Activated CD4-positive, alpha-beta T cell treated with anti-CD3 and anti-CD28 coated beads, Interleukin-2, amount 50 U/mL, for 4 hours (primary cell): ENCODE results near the gene CHKB.
"Not testable (repeated sequence)": the region's sequence is repeated elsewhere in the genome, so short reads cannot be mapped to it uniquely, and the experiment has no call there.

Experiments
- DNase-seq, 2 experiments: peaks; one replicate each; pipeline ENCODE4 v3.0.0-alpha.2; 2020

The CHKB gene

GRCh38 chr22:50546326-50547262 lies 36.1 kb downstream of the CHKB start:
- DNase-seq: no peak

GRCh38 chr22:50545522-50546325 lies 36.9 kb downstream of the CHKB start, which contains the start of gene KLHDC7B:
TSS of gene KLHDC7B (plus strand) at chr22:50545899. CDS start at chr22:50546244, 345 bp downstream.
- DNase-seq: no peak

- DNase-seq: no peak
Measured at GRCh38 chr22:50544746-50545253, 37.8 kb downstream of the CHKB start.

DNA sequence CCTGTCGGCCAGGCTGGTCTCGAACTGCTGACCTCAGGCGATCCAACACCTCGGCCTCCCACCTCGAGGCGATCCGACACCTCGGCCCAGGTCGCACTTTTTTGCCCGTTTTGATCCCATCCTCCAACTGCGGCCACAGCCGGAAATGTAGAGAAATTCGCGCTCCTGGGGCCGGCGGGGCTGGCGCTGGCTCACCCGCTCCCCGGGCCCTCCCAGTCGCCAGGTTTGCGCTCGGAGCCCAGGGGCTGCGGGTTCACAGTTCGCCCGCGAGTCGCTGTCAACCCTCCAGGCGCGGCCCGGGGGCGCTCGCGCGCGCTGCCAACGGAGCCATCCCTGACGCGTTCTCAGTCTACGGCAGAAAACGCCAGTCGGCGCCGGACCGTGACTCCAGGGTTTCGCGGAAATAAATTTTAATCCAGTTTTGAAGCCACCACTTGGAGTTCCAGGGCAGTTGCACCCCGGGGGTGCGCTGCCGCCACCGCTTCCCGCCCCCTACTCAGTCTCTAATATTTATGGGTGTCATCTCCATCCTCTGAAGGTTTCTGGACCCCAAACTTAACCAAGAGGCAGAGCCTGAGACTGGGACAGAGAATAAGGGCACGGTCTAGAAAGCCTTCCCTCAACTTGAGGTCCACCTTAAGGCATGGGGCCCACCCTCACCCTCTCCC lies 38.4 kb downstream of the CHKB start:
- DNase-seq: peak; percentile 82

- no peak for DNase-seq
Measured at GRCh38 chr22:50542416-50542927, 40.2 kb downstream of the CHKB start.

GRCh38 chr22:50541667-50542026 lies 41.0 kb downstream of the CHKB start:
- DNase-seq: not testable (repeated sequence)

DNA sequence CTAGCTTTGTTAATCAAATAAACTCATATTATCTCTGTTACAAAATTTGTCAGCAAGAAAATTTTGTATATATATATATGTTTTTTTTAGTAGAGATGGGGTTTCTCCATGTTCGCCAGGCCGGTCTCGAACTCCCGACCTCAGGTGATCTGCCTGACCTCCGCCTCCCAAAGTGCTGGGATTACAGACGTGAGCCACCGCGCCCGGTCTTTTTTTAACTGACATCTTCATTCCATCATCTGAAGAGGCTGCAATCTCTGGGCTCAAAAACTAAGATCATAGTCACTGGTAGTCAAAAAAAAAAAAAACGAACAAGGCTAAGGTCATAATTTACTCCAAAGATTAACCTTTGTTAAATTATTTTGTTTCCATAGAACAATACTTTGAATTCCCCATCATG lies 42.3 kb downstream of the CHKB start:
- DNase-seq: no peak

GRCh38 chr22:50537765-50538164 lies 44.9 kb downstream of the CHKB start:
- DNase-seq: no peak

GRCh38 chr22:50536226-50536625 lies 46.4 kb downstream of the CHKB start:
- DNase-seq: no peak

- DNase-seq: no peak
Measured at GRCh38 chr22:50535113-50535512, 47.5 kb downstream of the CHKB start.

DNA sequence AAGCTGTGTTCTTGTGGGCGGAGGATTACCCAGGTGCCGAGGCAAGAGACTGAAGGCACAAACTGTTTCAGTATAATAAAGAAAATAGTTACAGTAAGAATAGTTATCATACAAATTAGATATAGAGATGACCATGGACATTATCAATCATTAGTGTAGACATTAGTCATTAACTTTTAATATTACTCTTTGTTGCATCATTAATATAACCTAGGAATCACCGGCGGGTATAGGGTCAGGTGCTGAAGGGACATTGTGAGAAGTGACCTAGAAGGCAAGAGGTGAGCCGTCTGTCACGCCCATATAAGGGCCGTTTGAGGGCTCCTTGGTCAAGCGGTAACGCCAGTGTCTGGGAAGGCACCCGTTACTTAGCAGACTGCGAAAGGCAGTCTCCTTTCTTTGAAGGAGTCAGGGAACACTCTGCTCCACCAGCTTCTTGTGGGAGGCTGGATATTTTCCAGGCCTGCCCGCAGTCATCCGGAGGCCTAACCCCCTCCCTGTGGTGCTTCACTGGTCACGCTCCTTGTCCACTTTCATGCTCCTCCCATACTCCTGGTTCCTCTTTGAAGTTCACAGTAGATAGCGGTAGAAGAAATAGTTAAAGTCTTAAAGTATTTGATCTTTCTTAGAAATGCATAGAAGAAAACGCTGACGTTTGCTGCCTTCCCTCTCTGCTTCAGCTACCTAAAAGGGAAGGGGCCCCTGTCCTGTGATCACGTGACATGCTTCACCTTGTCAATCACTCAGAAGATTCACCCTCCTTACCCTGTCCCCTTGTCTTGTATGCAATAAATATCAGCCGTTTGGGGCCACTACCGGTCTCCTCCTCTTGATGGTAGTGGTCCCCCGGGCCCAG lies 48.6 kb downstream of the CHKB start:
- not testable (repeated sequence) for DNase-seq

DNA sequence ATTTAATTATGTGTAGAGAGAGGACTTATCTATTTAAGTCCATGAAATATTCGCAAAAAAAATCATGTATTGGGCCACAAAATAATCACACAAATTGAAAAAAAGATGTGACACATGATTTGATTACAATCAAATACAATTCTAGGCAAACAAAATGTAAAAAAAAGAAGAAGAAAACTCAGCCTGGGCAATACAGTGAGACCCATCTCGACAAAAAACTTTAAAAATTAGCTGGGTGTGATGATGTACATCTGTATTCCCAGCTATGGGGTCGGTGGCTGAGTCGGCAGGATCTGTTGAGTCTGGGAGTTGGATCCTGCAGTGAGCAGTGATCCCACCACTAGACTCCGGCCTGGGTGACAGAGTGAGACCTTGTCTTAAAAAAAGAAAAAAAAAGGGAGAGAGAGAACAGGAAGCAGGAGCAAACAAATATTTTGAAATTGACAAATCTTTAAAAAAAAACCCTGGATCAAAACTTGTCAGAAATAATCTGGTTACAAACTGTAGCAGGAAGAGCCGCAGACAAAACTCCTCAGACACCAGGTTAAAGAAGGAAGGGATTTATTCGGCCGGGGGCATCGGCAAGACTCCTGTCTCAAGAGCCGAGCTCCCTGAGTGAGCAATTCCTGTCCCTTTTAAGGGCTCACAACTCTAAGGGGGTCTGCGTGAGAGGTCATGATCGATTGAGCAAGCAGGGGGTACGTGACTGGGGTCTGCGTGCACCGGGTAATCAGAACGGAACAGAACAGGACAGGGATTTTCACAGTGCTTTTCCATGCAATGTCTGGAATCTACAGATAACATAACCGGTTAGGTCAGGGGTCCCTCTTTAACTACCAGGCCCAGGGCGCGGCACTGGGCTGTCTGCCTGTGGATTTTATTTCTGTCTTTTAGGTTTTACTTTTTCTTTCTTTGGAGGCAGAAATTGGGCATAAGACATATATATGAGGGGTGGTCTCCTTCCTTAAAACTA lies 49.5 kb downstream of the CHKB start:
- DNase-seq: no peak

- DNase-seq: no peak
Measured at GRCh38 chr22:50531962-50532674, 50.5 kb downstream of the CHKB start.

- DNase-seq: peak; percentile 66 to 72
Measured at GRCh38 chr22:50531546-50531961, 51.1 kb downstream of the CHKB start.

GRCh38 chr22:50530877-50531545 lies 51.6 kb downstream of the CHKB start:
- peak; percentile 77 to 78 for DNase-seq

- peak in 1 of 2 experiments; percentile 33 for DNase-seq
Measured at GRCh38 chr22:50530580-50530876, 52.1 kb downstream of the CHKB start.

GRCh38 chr22:50529897-50530579 lies 52.6 kb downstream of the CHKB start, which contains the start of gene TYMP:
TSS of gene TYMP (minus strand) at chr22:50530012. CDS start at chr22:50529709, 303 bp downstream.
- DNase-seq: peak; percentile 54 to 61

DNA sequence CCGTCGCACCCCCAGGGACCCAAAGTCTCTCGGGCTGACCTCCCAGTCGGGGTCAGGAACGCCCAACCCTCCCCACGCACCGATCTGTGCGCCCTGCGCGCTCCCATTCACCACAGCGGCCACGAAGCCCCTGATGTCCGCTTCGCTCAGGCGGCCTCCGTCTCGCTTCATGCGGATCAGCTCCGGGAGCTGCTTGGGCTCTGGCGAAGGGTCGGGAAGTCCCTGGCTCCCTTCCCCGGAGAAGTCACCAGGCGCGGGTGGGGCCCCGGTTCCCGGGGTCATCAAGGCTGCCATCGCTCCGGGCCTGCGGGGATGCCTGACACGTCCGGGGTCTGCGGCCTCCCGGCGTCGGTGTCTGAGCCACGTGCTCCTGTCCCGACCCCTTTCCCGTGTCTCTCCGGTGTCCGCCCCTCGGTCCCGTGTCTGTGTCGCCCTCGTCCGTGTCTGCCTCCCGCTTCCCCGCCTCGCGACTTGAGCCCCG lies 53.2 kb downstream of the CHKB start:
- DNase-seq: no peak
